ENCODE results near the gene MRPS6.

Gene MRPS6

GRCh38 chr21:34043333-34043732 lies 30.0 kb upstream of the MRPS6 start:
- TF ChIP-seq GATA2 (IDR thresholded peaks at IDR 0.05; ENCODE audit: low read depth, low read length) (no peak), GATA3 (IDR thresholded peaks at IDR 0.05; ENCODE audit: low read depth, low read length) (no peak)

GRCh38 chr21:34046917-34047316 lies 26.5 kb upstream of the MRPS6 start:
- TF ChIP-seq GATA2 (IDR thresholded peaks at IDR 0.05; ENCODE audit: low read depth, low read length): no peak
- no peak for TF ChIP-seq GATA3 (IDR thresholded peaks at IDR 0.05; ENCODE audit: low read depth, low read length)

- no peak for TF ChIP-seq GATA2 (IDR thresholded peaks at IDR 0.05; ENCODE audit: low read depth, low read length)
- TF ChIP-seq GATA3 (IDR thresholded peaks at IDR 0.05; ENCODE audit: low read depth, low read length): no peak
Observed at GRCh38 chr21:34047835-34048234, 25.5 kb upstream of the MRPS6 start.

- TF ChIP-seq GATA3 (IDR thresholded peaks at IDR 0.05; ENCODE audit: low read depth, low read length): no peak
- no peak for TF ChIP-seq GATA2 (IDR thresholded peaks at IDR 0.05; ENCODE audit: low read depth, low read length)
Observed at GRCh38 chr21:34052171-34052570, 21.2 kb upstream of the MRPS6 start.

GRCh38 chr21:34054259-34054658 lies 19.1 kb upstream of the MRPS6 start:
- no peak for TF ChIP-seq GATA3 (IDR thresholded peaks at IDR 0.05; ENCODE audit: low read depth, low read length)
- no peak for TF ChIP-seq GATA2 (IDR thresholded peaks at IDR 0.05; ENCODE audit: low read depth, low read length)

GRCh38 chr21:34055615-34056014 lies 17.8 kb upstream of the MRPS6 start:
- no peak for TF ChIP-seq GATA2 (IDR thresholded peaks at IDR 0.05; ENCODE audit: low read depth, low read length)
- no peak for TF ChIP-seq GATA3 (IDR thresholded peaks at IDR 0.05; ENCODE audit: low read depth, low read length)

- TF ChIP-seq GATA3 (IDR thresholded peaks at IDR 0.05; ENCODE audit: low read depth, low read length) (no peak), GATA2 (IDR thresholded peaks at IDR 0.05; ENCODE audit: low read depth, low read length) (no peak)
Observed at GRCh38 chr21:34061983-34062382, 11.4 kb upstream of the MRPS6 start.

- no peak for TF ChIP-seq GATA2 (IDR thresholded peaks at IDR 0.05; ENCODE audit: low read depth, low read length)
- TF ChIP-seq GATA3 (IDR thresholded peaks at IDR 0.05; ENCODE audit: low read depth, low read length): no peak
Observed at GRCh38 chr21:34065027-34065426, 8.4 kb upstream of the MRPS6 start.

GRCh38 chr21:34071683-34072082 lies 1.7 kb upstream of the MRPS6 start:
- TF ChIP-seq GATA2 (IDR thresholded peaks at IDR 0.05; ENCODE audit: low read depth, low read length) (no peak), GATA3 (IDR thresholded peaks at IDR 0.05; ENCODE audit: low read depth, low read length) (no peak)

- no peak for TF ChIP-seq GATA2 (IDR thresholded peaks at IDR 0.05; ENCODE audit: low read depth, low read length)
- no peak for TF ChIP-seq GATA3 (IDR thresholded peaks at IDR 0.05; ENCODE audit: low read depth, low read length)
Observed at GRCh38 chr21:34072145-34073031, 990 bp upstream of the MRPS6 start.

GRCh38 chr21:34073749-34074282 lies 438 bp downstream of the MRPS6 start:
- TF ChIP-seq GATA3 (IDR thresholded peaks at IDR 0.05; ENCODE audit: low read depth, low read length) (no peak), GATA2 (IDR thresholded peaks at IDR 0.05; ENCODE audit: low read depth, low read length) (no peak)

GRCh38 chr21:34074283-34075090 lies 1.1 kb downstream of the MRPS6 start:
- TF ChIP-seq GATA2 (IDR thresholded peaks at IDR 0.05; ENCODE audit: low read depth, low read length) (no peak), GATA3 (IDR thresholded peaks at IDR 0.05; ENCODE audit: low read depth, low read length) (no peak)

- TF ChIP-seq GATA2 (IDR thresholded peaks at IDR 0.05; ENCODE audit: low read depth, low read length) (no peak), GATA3 (IDR thresholded peaks at IDR 0.05; ENCODE audit: low read depth, low read length) (no peak)
Observed at GRCh38 chr21:34075091-34075425, 1.7 kb downstream of the MRPS6 start.

Measured in SH-SY5Y (cell line).